CD4-positive, alpha-beta T cell treated with Interleukin-12 subunit alpha and Interleukin-12 subunit beta, for 1 hour (primary cell): ENCODE results near the gene MYO9A.

Experiments
- DNase-seq: peaks from one replicate; pipeline ENCODE4 v3.0.0-alpha.2; 2020

MYO9A gene

DNA sequence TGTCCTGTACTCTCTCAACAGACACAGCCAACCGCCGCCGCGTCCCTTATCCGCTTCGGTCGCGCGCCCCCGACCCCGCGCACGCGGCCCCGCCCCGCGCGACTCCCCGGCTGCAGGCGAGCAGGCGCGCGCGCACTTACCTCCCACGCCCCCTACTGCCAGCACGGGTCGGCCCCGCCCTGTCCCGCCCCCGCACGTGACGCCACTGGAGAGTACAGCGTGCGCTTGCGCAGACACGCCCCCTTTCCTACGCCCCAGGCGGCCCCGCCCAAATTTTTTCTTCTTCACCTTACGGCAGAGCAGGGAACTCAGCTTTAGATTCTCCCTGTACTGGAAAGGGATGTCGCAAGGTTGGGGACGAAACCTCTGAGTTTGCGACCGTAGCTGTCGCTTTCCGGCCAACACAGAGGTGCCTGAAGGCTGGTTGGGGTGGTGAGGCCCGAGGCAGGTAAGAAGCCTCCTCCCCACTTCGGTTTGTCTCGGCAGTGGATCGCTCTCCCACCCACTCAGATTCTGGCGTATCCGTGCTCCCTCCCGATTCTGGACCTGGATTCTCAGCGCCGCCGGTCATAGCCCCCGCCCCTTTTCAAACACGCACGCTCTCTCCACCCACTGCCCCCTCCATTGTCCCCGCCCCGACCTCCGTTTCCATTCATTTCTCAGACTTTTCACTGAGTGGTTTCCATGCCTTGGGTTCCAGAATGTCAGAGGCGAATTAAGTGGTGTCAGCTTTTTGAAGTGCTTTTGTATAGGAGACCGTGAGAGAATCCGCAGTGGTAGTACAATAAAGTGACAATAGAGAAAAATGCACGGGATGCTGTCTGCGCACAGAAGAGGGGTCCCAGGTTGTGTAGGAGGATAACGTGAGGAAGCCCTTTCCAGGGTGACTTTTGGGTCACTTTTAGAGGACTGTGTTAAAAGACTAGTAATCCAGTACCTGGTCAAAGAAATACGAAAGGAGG lies at the start of gene MYO9A, which contains the start of gene SENP8:
Gene MYO9A, minus strand, starts transcription at position 134 of the 962 bp plus-strand sequence. CDS start 71,587 bp downstream, outside the sequence.
Gene SENP8, plus strand, starts transcription at position 387 of the 962 bp plus-strand sequence. CDS start 21,221 bp downstream, outside the sequence.
- DNase-seq = peak; percentile 99

DNA sequence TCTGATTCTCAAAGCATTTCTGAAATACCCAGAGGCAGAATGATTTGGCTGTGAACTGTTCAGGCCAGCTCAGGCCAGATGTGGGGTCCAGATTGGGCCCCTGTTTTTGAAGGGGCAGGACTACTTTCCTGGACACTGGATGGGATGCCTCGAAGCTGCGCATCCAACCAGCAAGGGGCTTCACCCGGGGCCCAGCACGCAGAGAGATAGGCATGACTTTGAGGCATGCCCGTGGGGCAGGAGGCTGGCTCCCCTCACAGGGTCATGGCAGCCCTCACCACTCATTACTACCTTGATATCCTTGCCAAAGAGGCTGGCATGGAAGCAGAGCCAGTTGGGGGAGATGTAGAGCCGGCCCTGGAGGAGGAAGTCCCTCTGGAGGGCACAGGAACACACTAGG lies 49.5 kb upstream of the MYO9A start:
- no peak for DNase-seq

DNA sequence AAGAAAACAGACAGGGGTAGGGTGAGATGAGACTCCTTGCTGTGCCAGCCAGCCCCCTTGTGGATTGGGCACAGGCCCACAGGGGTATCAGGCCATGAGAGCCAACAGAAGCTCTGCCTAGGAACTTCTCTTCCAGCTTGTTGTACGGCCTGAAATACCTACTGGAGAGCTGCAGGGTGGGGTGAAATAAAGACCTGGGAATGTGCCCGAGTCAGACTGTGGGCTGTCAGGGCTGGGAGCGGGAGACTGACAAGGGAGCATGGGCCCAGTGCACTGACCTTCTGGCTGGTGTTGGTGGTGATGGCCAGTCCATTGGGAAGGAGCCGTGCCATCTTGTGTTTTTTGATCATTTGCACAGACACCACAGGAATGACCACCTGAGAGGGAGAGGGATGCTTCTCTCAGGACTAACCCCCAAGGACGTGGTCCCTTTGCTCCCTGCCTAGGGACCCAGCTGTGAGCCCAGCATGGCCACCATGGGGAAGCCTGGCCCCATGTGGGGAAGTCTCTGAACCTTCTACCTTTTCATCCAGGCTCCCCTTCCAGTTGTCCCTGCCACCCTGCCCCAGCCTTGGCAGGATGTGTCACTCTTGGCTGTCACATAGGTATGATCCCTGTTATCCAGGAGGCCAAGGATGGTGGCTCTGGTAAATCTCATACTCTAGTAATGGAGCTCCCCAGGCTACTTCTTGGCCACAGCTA lies 48.9 kb upstream of the MYO9A start:
- no peak for DNase-seq

- DNase-seq = no peak
Observed at GRCh38 chr15:72163719-72164118, 45.8 kb upstream of the MYO9A start.

- no peak for DNase-seq
Observed at GRCh38 chr15:72162569-72162968, 44.6 kb upstream of the MYO9A start.

- no peak for DNase-seq
Observed at GRCh38 chr15:72161361-72162132, 43.6 kb upstream of the MYO9A start.

DNA sequence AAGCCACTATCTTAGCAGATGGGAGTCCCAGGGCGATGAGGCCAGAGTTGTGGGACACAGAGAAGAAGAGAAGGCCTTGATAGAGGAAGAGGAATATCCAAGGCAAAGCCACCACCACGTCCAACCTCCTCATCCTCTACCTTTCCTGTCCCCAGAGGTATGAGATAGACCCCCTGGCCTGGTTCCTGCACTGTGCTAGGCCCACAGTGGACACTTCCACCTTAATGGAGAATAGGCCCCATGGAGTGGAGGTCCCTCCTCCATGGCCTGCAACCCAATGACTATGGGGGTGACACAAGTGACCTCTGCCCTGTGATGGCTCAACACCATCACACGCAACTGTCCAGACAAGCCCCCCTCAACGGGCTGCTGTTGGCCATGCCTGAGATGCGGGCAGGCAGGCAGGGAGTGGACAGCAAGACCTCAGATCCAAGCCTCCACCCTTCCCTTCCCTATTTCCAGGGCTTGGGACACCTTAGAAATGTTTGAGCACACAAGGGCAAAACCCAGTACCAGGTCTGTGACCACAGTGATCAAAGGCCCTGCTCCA lies 42.8 kb upstream of the MYO9A start:
- no peak for DNase-seq

DNA sequence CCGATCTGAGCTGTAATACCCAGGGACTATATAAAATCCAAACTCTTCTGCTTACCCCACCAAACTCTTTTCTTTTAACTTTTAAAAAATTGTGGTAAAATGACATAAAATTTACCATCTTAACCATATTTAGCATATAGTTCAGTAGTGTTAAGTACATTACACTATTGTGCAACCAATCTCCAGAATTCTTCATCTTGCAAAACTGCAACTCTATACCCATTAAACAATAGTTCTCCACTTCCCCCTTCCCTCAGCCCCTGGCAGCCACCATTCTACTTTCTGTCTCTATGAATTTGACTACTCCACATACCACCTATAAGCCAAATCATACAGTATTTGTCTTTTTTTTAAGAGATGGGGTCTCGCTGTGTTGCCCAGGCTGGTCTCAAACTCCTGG lies 39.0 kb upstream of the MYO9A start:
- no peak for DNase-seq

DNA sequence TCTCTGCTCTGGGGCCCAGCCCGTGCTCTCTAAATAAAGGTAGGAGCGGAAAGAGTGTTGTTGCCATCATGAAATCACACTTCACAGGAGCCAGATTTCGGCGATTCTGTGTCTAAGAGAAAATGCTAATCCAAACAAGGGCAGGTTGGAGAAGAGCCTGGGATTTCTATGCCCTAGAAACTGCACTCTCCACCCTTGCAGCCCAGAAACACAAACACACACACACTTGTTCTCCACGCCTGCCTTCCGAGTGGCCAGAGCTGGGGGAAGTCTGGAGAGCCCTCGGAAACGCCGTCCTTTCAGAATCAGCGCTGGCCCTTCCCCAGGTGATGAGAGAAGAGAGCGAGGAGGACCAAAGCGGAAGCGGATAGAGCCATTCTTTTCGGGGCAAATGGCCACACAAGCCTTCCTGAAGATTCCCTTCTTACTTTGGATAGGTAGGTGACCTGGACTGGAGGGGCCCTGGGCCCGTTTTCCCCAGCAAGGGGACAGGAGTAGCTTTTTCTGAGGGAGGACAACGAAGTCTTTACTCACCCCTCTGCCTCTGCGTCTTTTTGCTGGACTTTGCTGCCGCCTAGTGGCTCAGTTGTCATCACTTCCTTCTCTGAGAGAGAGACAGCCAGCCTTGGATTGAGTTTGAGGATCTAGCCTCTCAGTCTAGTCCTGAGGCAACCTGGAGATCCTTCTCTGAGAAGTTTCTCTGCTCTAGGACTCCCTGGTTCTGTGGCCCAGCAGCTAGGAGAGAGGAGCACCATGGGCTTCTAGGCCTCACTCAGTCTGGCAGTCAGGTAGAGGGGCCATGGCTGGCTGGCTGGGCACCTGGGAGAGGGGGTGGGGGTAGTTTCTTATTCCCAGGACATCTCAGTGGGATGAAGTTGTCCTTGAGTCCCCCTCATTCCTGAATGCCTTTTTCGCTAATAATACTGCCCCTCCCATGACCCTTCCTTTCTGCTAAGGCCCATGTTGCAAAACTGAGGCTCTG lies 38.0 kb upstream of the MYO9A start:
- DNase-seq = peak; percentile 73

DNA sequence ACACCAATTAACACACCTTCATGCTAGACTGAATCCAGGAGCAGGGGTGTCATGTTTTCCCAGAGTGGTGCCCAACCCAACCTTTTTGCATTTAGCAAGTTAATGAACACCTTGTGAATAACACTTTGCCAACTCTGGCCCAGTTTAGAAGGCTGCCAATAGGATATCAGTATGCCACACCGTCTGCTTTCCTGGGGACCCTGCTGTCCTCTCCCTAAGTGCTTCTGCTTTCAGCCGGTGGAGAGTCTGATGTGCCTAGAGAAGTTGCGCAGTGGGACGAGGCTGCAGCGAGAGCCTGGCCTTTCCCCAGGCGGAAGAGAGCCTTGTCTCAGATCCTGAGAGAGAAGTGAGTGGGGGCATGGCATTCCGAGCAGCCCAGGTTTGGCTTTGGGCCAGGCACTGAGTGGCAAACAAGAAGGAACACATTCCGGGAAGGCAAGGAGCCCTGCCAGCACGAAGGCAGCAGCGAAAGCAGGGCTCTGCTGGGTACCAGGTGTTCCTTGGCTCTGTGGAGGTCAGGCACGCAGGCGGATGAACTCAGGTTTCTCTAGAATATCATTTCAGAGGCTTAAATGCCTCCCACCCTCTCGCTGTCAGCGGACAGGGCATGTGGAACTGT lies 37.2 kb upstream of the MYO9A start:
- DNase-seq = no peak

DNA sequence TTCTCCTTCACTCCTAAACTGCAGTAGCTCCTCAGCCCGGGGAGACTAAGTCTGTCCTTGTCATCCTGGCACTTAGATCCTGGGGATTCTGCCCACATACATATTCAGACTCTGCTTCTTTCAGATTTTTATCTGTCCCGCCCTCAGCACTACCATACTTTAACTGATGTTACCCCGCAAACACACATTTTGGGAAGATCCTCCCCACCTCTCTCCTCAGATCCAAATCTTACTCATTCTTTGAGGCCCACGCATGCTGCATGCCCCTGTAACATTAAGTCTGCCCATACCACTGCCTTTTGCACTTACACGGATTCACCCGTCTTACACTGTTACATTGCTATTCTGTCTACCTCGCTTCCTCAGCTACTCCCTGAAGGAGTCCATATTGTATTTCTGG lies 36.4 kb upstream of the MYO9A start:
- DNase-seq = no peak

DNA sequence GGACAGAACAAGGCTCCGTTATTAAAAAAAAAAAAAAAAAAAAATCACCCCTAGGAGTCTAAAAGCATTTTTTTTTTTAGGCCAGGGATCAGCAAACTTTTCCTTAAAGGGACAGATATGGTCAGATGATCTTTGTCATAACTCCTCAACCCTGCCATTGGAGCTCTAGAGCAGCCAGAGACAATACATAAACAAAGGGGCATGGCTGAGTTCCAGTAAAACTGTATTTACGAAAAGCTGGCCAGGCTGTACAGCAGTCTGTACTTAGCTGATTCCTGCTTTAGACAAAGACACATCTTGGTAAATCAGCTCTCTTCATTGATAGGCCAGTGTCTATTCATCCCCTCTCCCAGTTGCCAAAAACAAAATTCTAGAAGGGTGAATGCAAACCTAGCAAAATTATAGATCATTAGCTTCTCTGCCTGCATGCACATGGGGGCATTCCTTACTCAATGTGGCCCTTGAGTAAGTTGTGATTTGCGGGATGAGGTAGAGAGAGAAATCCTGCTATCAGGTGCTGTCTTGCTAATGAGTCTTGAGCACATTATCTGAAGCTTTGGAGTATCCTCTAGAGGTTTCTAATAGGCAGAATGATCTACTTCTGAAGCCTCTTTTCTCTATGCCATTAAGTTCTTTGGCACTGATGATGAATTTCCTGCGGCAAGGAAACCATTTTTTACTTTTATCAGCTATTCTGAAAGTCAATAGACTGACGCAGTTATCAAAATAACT lies 35.5 kb upstream of the MYO9A start:
- no peak for DNase-seq

DNA sequence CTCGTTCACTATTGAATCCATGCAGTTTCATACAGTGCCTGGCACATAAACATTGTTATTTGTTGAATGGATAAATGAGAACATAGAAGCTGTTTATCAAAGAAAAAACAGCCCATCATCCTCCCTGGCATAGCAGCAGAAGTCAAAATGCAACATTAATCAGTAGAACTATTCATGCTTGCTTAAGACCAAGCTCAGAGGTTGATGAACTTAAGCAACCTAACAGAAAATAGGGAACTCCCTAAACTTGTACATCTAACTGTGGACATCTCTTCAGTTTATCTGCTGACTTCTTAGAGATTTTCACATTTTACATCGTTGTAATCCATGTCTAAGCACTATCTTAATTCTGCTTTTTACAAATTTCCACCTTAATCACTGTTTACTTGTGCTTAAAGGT lies 29.5 kb upstream of the MYO9A start:
- DNase-seq = no peak

GRCh38 chr15:72146934-72147333 lies 29.0 kb upstream of the MYO9A start:
- no peak for DNase-seq

GRCh38 chr15:72146221-72146620 lies 28.3 kb upstream of the MYO9A start:
- DNase-seq = no peak

GRCh38 chr15:72141171-72142084 lies 23.5 kb upstream of the MYO9A start:
- no peak for DNase-seq

- no peak for DNase-seq
Observed at GRCh38 chr15:72140088-72140487, 22.1 kb upstream of the MYO9A start.

DNA sequence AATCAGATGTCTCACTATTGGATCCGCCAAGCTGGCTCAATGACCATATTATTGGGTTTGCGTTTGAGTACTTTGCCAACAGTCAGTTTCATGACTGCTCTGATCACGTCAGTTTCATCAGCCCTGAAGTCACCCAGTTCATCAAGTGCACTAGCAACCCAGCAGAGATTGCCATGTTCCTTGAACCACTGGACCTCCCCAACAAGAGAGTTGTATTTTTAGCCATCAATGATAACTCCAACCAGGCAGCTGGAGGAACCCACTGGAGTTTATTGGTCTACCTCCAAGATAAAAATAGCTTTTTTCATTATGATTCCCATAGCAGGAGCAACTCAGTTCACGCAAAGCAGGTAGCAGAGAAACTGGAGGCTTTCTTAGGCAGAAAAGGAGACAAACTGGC lies 21.7 kb upstream of the MYO9A start:
- no peak for DNase-seq
